ENCODE data around the gene NXF3. TPM values are rescaled to one million over a fixed set of nuclear protein-coding genes. Genes with fewer than 3 reads are reported as not detected.
A peak's percentile ranks its signal among the peaks of the same experiment; 100 is the strongest.
"Not testable (repeated sequence)": the region's sequence is repeated elsewhere in the genome, so short reads cannot be mapped to it uniquely, and the experiment has no call there.

Gene NXF3, protein sequence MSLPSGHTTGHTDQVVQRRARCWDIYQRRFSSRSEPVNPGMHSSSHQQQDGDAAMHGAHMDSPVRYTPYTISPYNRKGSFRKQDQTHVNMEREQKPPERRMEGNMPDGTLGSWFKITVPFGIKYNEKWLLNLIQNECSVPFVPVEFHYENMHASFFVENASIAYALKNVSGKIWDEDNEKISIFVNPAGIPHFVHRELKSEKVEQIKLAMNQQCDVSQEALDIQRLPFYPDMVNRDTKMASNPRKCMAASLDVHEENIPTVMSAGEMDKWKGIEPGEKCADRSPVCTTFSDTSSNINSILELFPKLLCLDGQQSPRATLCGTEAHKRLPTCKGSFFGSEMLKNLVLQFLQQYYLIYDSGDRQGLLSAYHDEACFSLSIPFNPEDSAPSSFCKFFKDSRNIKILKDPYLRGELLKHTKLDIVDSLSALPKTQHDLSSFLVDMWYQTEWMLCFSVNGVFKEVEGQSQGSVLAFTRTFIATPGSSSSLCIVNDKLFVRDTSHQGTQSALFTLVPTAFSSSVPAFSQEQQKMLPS
- 1 to 10 TPM in 5 of 9 donors, under 1 TPM in 3, not detected in 1; 0.06 to 5.9 (median 1.3) TPM for total RNA-seq
- 1 to 10 TPM in 2 of 3 donors, under 1 TPM in 1; 0.53 to 2.7 (median 2.2) TPM for polyA plus RNA-seq
- long read RNA-seq, donor 1: 0 reads
- long read RNA-seq, donor 2: 0 reads
- long read RNA-seq, donor 3: 0 reads
- long read RNA-seq, donor 4: 0 reads
- long read RNA-seq, donor 5, partial matches to known transcripts: 0 of 1 reads
- long read RNA-seq, donor 5, other reads (novel, unspliced or antisense): 0 of 1 reads
- long read RNA-seq, donor 6: 0 reads
- long read RNA-seq, donor 7: 0 reads
- long read RNA-seq, donor 8: 0 reads
- long read RNA-seq, donor 9, partial matches to known transcripts: 35 of 35 reads
- long read RNA-seq, donor 9, other reads (novel, unspliced or antisense): 0 of 35 reads
- long read RNA-seq, donor 10: 0 reads

DNA sequence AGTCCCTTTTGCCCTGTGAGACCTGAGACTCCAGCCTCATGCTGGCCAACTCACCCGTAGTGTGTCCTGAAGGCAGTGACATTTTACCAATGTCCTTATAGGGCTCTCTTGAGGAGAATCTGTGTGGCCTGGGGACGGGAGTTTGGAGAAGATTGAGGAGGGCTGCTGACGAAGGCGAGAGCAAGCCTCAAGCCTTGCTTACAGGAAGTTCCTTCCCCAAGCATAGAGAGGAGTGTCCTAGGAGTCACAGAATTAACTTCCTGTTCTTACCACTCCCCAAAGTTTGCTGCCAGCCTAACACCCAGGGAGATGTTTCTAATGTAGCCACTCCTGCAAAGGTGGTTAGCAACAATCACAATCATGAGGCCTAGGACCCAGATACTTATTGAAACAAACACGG is at the start of gene NXF3:
NXF3 (minus strand) TSS at position 202 of the 400 bp plus-strand sequence; CDS start at position 82, 120 bp downstream.
- TF ChIP-seq POLR2A (IDR thresholded peaks at IDR 0.05): no peak
- TF ChIP-seq, protein P1, sequence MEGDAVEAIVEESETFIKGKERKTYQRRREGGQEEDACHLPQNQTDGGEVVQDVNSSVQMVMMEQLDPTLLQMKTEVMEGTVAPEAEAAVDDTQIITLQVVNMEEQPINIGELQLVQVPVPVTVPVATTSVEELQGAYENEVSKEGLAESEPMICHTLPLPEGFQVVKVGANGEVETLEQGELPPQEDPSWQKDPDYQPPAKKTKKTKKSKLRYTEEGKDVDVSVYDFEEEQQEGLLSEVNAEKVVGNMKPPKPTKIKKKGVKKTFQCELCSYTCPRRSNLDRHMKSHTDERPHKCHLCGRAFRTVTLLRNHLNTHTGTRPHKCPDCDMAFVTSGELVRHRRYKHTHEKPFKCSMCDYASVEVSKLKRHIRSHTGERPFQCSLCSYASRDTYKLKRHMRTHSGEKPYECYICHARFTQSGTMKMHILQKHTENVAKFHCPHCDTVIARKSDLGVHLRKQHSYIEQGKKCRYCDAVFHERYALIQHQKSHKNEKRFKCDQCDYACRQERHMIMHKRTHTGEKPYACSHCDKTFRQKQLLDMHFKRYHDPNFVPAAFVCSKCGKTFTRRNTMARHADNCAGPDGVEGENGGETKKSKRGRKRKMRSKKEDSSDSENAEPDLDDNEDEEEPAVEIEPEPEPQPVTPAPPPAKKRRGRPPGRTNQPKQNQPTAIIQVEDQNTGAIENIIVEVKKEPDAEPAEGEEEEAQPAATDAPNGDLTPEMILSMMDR (IDR thresholded peaks at IDR 0.05): no peak
- WGBS, 4 donors: 70 to 92% (median 83%) methylated on average over 4 to 5 of the region's 5 CpGs
- intact Hi-C loops (cut with DNase I): no loop called here
- no peaks in the 10 kb centered on the region for H3K4me1 ChIP-seq (replicated peaks in 1 of 2)
- no peaks in the 10 kb centered on the region for H3K36me3 ChIP-seq (replicated peaks in 1 of 2)
- no peaks in the 10 kb centered on the region for H3K9me3 ChIP-seq (replicated peaks in 1 of 3)
- peaks cover 10% of the 10 kb centered on the region for H3K27me3 ChIP-seq
- H3K27ac ChIP-seq: peak within 1 kb of the TSS in 1 of 5 donors; percentile 24
- no peak for DNase-seq
- no peak within 1 kb of the TSS for H3K4me3 ChIP-seq

DNA sequence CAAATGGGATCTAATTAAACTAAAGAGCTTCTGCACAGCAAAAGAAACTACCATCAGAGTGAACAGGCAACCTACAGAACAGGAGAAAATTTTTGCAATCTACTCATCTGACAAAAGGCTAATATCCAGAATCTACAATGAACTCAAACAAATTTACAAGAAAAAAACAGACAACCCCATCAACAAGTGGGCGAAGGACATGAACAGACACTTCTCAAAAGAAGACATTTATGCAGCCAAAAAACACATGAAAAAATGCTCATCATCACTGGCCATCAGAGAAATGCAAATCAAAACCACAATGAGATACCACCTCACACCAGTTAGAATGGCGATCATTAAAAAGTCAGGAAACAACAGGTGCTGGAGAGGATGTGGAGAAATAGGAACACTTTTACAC is 43.6 kb upstream of the NXF3 start:
- H3K27ac ChIP-seq; H3K27me3 ChIP-seq; intact Hi-C loops (cut with DNase I); H3K36me3 ChIP-seq (replicated peaks in 1 of 2); H3K4me3 ChIP-seq; H3K9me3 ChIP-seq (replicated peaks in 1 of 3); DNase-seq; H3K4me1 ChIP-seq (replicated peaks in 1 of 2): not testable (repeated sequence)
- WGBS, 4 donors: 70 to 100% (median 86%) methylated on average over 1 of the region's 2 CpGs

DNA sequence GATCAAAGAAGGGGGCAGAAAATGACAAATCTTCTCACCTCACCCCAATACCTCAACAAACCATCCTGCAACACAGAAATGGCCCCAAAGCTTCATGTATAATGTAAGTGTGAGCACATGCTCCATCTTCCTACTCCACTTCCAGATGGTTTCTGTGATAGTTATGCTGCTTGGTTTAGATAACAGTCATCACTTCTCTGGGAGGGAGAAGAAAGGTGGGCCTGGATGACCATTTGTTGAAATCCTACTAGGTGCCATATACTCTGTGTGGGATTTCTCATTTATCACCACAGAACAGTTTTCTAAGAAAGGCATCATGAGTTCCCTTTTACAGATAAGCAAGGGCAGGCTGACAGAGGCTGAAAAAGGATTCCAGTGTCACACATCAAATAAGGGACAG is 31.3 kb upstream of the NXF3 start:
- TF ChIP-seq, protein P1 (IDR thresholded peaks at IDR 0.05): no peak
- no peak for TF ChIP-seq POLR2A (IDR thresholded peaks at IDR 0.05)

DNA sequence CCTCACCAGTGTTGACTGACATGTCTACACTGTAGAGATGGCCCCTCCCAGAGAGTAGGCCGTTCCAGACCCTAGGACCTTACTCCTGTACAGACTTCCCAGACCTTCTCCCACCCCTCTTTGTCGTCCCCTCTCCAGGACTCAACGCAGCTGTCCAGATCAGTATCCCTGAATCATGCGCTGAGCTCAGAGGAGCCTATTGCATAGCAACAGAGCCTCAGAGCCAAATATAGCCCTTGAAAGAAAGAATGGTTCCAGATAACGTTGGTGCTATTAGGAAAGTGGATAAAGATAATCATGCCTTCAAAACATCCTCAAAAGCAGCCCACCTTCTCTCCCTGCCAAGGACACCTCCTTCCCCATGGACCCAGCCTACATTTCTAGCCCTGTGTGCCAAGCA is 27.8 kb upstream of the NXF3 start:
- intact Hi-C loops (cut with DNase I): no loop called here

More for the DNA sequence above, 31.3 kb upstream of the NXF3 start:
- H3K36me3 ChIP-seq (replicated peaks in 1 of 2): no peaks in the 10 kb centered on the region
- H3K4me1 ChIP-seq (replicated peaks in 1 of 2): no peaks in the 10 kb centered on the region
- no peak overlapping the region for H3K4me3 ChIP-seq
- no peaks in the 10 kb centered on the region for H3K27me3 ChIP-seq
- H3K27ac ChIP-seq: no peak overlapping the region
- DNase-seq: no peak
- intact Hi-C loops (cut with DNase I): no loop called here
- H3K9me3 ChIP-seq (replicated peaks in 1 of 3): no peaks in the 10 kb centered on the region

DNA sequence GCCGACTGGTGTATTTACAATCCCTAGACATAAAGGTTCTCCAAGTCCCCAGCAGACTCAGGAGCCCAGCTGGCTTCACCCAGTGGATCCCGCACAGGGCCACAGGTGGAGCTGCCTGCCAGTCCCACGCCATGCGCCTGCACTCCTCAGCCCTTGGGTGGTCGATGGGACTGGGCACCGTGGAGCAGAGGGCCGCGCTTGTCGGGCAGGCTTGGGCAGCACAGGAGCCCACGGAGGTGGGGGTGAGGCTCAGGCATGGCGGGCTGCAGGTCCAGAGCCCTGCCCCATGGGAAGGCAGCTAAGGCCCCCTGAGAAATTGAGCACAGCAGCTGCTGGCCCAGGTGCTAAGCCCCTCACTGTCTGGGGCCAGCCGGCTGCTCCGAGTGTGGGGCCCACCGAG is 24.0 kb upstream of the NXF3 start:
- H3K9me3 ChIP-seq (replicated peaks in 1 of 3); intact Hi-C loops (cut with DNase I); DNase-seq; H3K4me3 ChIP-seq; H3K4me1 ChIP-seq (replicated peaks in 1 of 2); H3K27ac ChIP-seq; H3K27me3 ChIP-seq; H3K36me3 ChIP-seq (replicated peaks in 1 of 2): not testable (repeated sequence)
- 67 to 93% (median 89%) methylated on average over 1 to 14 of the region's 14 CpGs for WGBS, 4 donors

More for the DNA sequence above, 27.8 kb upstream of the NXF3 start:
- no peak overlapping the region for H3K27ac ChIP-seq
- no peaks in the 10 kb centered on the region for H3K9me3 ChIP-seq (replicated peaks in 1 of 3)
- no peak overlapping the region for H3K4me3 ChIP-seq
- no peaks in the 10 kb centered on the region for H3K4me1 ChIP-seq (replicated peaks in 1 of 2)
- H3K27me3 ChIP-seq: peaks cover 1% of the 10 kb centered on the region
- no peak for DNase-seq
- WGBS, 4 donors: 77 to 94% (median 79%) methylated on average over 3 to 5 of the region's 5 CpGs
- TF ChIP-seq POLR2A (IDR thresholded peaks at IDR 0.05): no peak
- TF ChIP-seq, protein P1 (IDR thresholded peaks at IDR 0.05): no peak
- no peaks in the 10 kb centered on the region for H3K36me3 ChIP-seq (replicated peaks in 1 of 2)

DNA sequence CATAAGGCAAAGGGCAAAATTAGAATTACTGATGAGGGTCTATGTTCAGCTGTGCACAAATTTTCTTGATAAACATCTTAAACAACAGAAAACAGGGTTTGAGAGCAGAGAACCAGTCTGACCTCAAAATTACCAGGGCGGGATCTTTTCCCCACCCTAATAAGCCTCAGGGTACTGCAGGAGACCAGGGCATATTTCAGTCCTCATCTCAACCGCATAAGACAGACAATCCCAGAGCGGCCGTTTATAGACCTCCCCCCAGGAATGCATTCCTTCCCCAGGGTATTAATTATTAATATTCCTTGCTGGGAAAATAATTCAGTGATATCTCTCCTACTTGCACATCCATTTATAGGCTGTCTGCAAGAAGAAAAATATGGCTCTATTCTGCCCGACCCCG is 16.6 kb upstream of the NXF3 start:
- H3K27ac ChIP-seq; DNase-seq; H3K9me3 ChIP-seq (replicated peaks in 1 of 3); H3K4me1 ChIP-seq (replicated peaks in 1 of 2); H3K36me3 ChIP-seq (replicated peaks in 1 of 2); H3K4me3 ChIP-seq; intact Hi-C loops (cut with DNase I); H3K27me3 ChIP-seq: not testable (repeated sequence)
- WGBS, 4 donors: 76 to 90% (median 88%) methylated on average over 6 of the region's 6 CpGs

All from adrenal gland (tissue), 19 donors.